Tibial artery (tissue), 4 donors: ENCODE results near the gene L2HGDH.

ENCODE experiments used
- DNase-seq, 2 donors: peaks; one replicate each; pipeline ENCODE4 v3.0.0-alpha.2; 2019
- H3K27ac ChIP-seq, 2 donors: fragments of 200-600 bp; sonication (generic) in 1 of 2; 1 replicate in 1 of 2; 2 replicates in 1 of 2; pipeline ENCODE4 v1.5.1; 2018 to 2019; ENCODE audit warnings: mild to moderate bottlenecking in 1 of 2
- H3K27me3 ChIP-seq, 2 donors: fragments of 200-600 bp; sonication (generic) in 1 of 2; one replicate each; pipeline versions ENCODE4 v1.5.1 to v1.6.0; 2016 to 2019
- H3K36me3 ChIP-seq, 3 donors: fragments of 200-600 bp; sonication (generic) in 2 of 3; one replicate each; pipeline ENCODE4 v1.5.1; 2016 to 2019; ENCODE audit warnings: mild to moderate bottlenecking in 2 of 3
- H3K4me1 ChIP-seq, 4 donors: fragments of 200-600 bp; sonication (generic) in 2 of 4; 1 replicate in 3 of 4; 2 replicates in 1 of 4; pipeline ENCODE4 v1.5.1; 2016 to 2019
- H3K4me3 ChIP-seq, 2 donors: fragments of 200-600 bp; sonication (generic) in 1 of 2; 1 replicate in 1 of 2; 2 replicates in 1 of 2; pipeline ENCODE4 v1.5.1; 2018 to 2019; ENCODE audit warnings: mild to moderate bottlenecking in 2 of 2
- H3K9me3 ChIP-seq, 3 donors: fragments of 200-600 bp; sonication (generic) in 1 of 3; one replicate each; pipeline ENCODE4 v1.5.1; 2016 to 2019
- CTCF ChIP-seq, 2 experiments: fragments of 200-600 bp in 1 of 2; fragments of 450-650 bp in 1 of 2; IDR thresholded peaks; one replicate each; pipeline ENCODE4 v1.5.1; 2017 to 2019; ENCODE audit warnings: antibody characterized with exemption in 2 of 2, mild to moderate bottlenecking in 1 of 2, moderate library complexity in 1 of 2
- intact Hi-C: fragments of 100-400 bp; cut with DNase I; formaldehyde crosslinking; loops from one replicate; pipeline ENCODE4 v1.15.0; 2023; ENCODE audit warnings: low total_unique reads

Gene L2HGDH

GRCh38 chr14:50344116-50344775 is 32.2 kb upstream of the L2HGDH start:
- intact Hi-C loops: no loop called here
- Histone ChIP-seq H3K27me3 (no peaks in the 10 kb centered on the region), H3K9me3 (no peaks in the 10 kb centered on the region), H3K4me1 (peaks cover 0 to 50% (median 15%) of the 10 kb centered on the region in 4 donors), H3K4me3 (no peak overlapping the region), H3K27ac (peak overlapping the region; percentile 47 to 57), H3K36me3 (no peaks in the 10 kb centered on the region)
- TF ChIP-seq CTCF (IDR thresholded peaks at IDR 0.05): no peak
- no peak for DNase-seq

- intact Hi-C loops: no loop called here
- Histone ChIP-seq H3K27me3 (no peaks in the 10 kb centered on the region), H3K9me3 (no peaks in the 10 kb centered on the region), H3K36me3 (no peaks in the 10 kb centered on the region), H3K27ac (peak overlapping the region; percentile 47 to 57), H3K4me3 (no peak overlapping the region), H3K4me1 (peaks cover 0 to 50% (median 15%) of the 10 kb centered on the region in 4 donors)
- no peak for DNase-seq
- no peak for TF ChIP-seq CTCF (IDR thresholded peaks at IDR 0.05)
Measured at GRCh38 chr14:50343434-50343833, 31.4 kb upstream of the L2HGDH start.

GRCh38 chr14:50342221-50343078 is 30.4 kb upstream of the L2HGDH start:
- no peaks in the 10 kb centered on the region for H3K36me3 ChIP-seq
- peak overlapping the region; percentile 21 to 41 for H3K4me3 ChIP-seq
- intact Hi-C loops: no loop called here
- H3K9me3 ChIP-seq: no peaks in the 10 kb centered on the region
- peak overlapping the region; percentile 47 to 57 for H3K27ac ChIP-seq
- DNase-seq: peak; percentile 50 to 76
- H3K27me3 ChIP-seq: no peaks in the 10 kb centered on the region
- peak in 1 of 2 experiments; percentile 29 for TF ChIP-seq CTCF (IDR thresholded peaks at IDR 0.05)
- H3K4me1 ChIP-seq: peaks cover 0 to 47% (median 15%) of the 10 kb centered on the region in 4 donors

- no peaks in the 10 kb centered on the region for H3K9me3 ChIP-seq
- H3K4me1 ChIP-seq: peaks cover 0 to 50% (median 19%) of the 10 kb centered on the region in 4 donors
- no peak for TF ChIP-seq CTCF (IDR thresholded peaks at IDR 0.05)
- intact Hi-C loops: no loop called here
- no peaks in the 10 kb centered on the region for H3K36me3 ChIP-seq
- no peaks in the 10 kb centered on the region for H3K27me3 ChIP-seq
- no peak for DNase-seq
- no peak overlapping the region for H3K27ac ChIP-seq
- H3K4me3 ChIP-seq: no peak overlapping the region
Measured at GRCh38 chr14:50340963-50341362, 28.9 kb upstream of the L2HGDH start.

GRCh38 chr14:50340045-50340444 is 28.0 kb upstream of the L2HGDH start:
- Histone ChIP-seq H3K36me3 (no peaks in the 10 kb centered on the region), H3K27me3 (no peaks in the 10 kb centered on the region), H3K4me1 (peaks cover 0 to 50% (median 23%) of the 10 kb centered on the region in 4 donors), H3K4me3 (no peak overlapping the region), H3K27ac (no peak overlapping the region), H3K9me3 (no peaks in the 10 kb centered on the region)
- no peak for TF ChIP-seq CTCF (IDR thresholded peaks at IDR 0.05)
- intact Hi-C loops: no loop called here
- no peak for DNase-seq
